GM20431 (cell line): ENCODE results near the gene SPO11.

Experiments used
- in situ Hi-C: fragments of 300-500 bp; cut with MseI, MboI; formaldehyde crosslinking; loops from one replicate; pipeline ENCODE4 v1.15.0; 2020; ENCODE audit warnings: low sequenced_read_pairs; ENCODE audit not compliant: unreplicated experiment

Gene SPO11

GRCh38 chr20:57329608-57330221, at the start of gene SPO11:
Gene SPO11 (plus strand): TSS chr20:57329803. CDS start chr20:57329868, 65 bp downstream.
- in situ Hi-C loops: loop anchor here (5.0 kb wide), 1 partner anchor 232 kb away; no protein-coding TSS in a partner anchor

- in situ Hi-C loops: no loop called here
These were observed 49.4 kb upstream of the SPO11 start for GRCh38 chr20:57280221-57280620.

DNA sequence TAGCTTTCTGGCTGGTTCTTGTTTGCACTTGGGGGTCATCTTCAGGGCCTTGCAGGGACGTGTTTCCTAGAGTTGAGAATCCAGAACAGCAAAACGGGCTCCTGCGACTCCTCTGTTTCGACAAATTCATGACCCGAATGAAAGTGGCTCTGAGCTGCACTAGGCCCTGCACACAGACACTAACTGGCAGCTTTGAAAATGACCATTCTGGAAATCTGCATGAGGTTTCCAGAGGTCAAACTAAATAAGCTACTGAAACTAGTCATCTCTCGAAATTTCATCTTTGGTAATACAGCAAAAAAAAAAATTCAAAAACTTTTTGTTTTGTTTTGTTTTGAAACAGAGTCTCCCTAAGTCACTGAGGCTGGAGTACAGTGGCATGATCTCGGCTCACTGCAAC, 47.7 kb upstream of the SPO11 start:
- in situ Hi-C loops: no loop called here

DNA sequence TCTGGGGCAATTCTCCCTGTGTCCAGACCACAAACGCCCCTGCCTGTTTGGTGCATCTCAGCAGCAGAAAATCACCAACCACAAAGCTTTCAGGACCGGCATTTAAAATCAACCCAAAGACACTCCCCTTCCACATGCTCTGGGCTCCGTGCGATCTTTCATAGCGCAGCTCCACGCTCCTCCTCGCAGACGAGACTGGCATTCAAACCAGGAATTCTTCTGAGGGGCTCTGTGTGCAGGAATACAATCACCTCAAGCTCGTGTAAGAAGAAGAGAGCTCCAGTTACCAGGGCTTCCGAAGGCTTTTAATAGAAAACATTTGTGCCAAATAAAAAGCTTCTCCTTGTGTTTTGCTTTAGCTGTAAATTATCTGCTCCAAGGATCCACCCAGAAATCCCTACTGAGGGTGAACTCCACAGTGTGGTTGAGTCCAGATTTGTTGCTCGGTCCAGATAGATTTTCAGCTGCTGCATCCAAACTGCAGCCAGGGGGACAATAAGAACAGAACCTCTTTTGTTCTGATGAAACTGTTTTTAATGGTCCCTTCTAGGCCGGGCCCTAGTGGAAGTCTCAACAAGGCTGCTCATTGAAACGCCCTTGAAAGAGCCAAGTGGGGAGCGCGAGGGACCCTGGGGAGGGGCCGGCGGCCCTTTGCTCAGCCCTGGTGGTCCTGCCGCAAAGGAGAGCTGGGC, 46.8 kb upstream of the SPO11 start:
- in situ Hi-C loops: no loop called here

DNA sequence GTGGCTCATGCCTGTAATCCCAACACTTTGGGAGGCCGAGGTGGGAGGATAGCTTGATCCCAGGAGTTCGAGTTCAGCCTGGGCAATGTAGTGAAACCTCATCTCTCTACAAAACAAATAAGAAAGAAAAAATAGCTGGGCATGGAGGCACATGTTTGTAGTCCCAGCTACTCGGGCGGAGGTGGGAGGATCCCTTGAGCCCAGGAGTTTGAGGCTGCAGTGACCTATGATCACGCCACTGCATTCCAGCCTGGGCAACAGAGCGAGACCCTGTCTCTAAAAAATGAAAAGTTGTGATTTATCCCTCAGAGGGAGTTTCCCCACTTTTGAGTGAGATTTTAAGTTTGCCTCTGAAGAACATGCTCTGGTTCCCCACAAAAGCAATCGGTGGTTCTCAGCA, 45.7 kb upstream of the SPO11 start:
- in situ Hi-C loops: no loop called here

- in situ Hi-C loops: no loop called here
These were observed 42.4 kb upstream of the SPO11 start for GRCh38 chr20:57287007-57287880.

- in situ Hi-C loops: no loop called here
These were observed 41.7 kb upstream of the SPO11 start for GRCh38 chr20:57287901-57288300.

GRCh38 chr20:57288651-57289277, 40.8 kb upstream of the SPO11 start:
- in situ Hi-C loops: no loop called here

DNA sequence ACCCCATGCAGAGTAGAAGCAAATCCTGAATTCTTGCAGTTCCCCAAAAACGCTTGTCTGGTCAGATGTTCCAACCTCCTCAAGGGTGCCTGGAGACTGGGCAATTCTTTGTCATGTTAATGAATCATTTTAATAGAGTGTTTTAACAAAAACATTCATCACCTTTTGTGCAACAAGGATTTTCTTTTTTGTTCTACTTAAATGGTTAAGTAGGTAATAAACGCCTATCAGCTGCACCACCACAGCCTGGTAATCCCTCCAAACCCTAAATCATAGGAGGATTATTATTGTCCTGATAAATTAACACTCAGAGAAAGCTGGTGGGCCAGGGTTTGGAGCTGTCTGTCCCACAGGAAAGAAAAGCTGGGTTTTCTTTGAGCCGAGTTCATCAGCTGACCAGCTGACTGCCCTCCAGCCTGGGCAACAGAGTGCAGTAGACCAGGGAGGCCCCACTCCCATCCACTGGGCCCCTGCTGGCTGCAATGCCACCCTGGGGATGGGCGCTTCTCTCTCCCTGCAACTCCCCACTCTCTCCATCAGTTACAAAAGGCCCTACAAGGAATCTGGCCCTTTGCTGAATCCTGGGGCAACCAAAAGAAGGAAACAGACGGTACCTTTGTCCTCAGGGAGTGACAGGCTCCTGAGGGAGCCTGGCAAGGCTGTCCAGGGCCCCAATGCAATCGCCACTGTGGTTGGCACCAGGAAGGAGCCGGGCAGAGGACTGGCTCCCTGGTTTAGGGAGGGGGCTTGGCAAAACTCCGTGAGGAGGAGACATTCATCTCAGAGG, 40.0 kb upstream of the SPO11 start:
- in situ Hi-C loops: no loop called here

- in situ Hi-C loops: no loop called here
These were observed 39.5 kb upstream of the SPO11 start for GRCh38 chr20:57290178-57290484.

- in situ Hi-C loops: no loop called here
These were observed 38.6 kb upstream of the SPO11 start for GRCh38 chr20:57291003-57291402.

DNA sequence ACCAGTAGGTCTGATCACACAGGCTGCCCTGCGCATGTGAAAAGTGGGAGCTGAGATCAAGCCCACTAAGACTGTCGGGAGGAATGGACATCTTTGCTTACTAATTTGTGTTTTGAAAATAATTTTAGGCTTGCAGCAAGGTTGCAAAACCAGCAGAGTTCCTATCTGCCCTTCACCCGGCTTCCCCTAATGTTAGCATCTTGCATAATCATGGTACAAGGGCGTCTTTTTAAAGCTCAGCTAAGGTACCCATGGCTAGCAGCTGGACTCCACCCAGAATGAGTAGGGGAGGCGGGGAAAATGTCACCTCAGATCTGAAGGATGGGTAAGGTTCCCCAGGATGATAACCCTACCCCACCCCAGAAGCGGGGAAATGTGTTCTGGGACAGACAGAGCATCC, 37.9 kb upstream of the SPO11 start:
- in situ Hi-C loops: no loop called here

DNA sequence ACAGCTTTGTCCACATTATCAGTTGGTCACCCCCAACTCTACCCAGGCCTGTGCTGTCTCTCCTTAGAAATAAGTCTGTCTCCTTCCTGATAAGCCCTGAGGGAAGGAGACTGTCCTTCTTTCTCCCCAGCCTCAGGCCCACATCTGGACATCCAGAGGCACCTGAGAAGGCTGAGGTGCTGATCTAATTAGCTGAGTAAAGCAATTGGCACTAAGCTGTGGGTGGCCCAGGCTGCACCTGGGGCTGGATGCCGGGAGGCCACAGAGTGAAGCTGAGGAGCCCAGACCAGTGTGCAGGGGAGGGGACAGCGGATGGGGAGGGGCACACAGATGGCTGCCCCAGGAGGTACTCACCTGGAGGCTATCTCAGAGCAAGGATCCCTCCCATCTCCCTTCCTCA, 37.0 kb upstream of the SPO11 start:
- in situ Hi-C loops: no loop called here

DNA sequence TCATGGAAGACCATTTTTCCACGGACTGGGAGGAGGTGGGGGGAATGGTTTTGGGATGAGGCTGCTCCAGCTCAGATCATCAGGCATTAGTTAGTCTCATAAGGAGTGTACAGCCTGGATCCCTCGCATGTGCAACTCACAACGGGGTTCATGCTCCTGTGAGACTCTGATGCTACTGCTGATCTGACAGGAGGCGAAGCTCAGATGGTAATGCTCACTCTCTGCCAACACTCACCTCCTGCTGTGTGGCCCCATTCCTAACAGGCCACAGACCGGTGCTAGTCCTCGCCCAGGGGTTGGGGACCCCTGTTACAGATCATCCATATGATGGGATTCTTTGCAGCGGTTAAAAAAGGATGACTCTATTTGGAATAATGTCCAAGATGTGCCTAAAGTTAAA, 35.6 kb upstream of the SPO11 start:
- in situ Hi-C loops: no loop called here

DNA sequence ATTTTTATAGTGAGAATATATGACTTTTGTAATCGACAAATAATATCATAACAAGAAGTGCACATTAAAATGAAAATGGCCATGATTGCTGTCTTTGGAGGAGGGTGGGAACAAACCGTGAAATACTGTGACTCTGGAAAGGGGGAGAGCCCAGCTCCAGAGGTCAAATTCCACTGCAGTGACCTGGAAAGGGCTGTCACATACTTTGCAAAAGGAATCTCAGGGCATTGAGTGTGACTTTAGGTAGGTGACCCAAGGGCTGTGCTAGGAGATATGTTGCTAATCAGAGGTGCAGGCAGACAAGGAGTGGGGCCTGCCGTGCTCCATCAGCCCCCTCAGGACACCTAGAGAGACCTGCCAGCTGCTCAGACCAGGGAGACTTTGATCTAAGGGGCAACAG, 35.1 kb upstream of the SPO11 start:
- in situ Hi-C loops: no loop called here

DNA sequence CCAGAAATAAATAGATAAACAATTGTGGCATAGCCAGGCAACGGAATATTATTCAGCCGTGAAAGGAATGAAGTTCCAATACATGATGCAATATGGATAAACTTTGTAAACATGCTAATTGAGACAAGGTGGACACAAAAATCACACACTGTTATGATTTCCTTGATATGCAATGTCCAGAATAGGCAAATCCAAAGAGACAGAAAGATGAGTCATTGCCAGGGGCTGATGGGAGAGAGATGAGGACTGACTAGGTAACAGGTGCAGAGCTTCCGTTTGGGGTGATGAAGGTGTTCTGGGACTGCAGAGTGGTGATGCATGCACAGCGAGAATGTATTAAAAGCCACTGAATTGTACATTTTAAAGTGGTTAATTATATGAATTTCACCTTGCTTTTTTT, 31.1 kb upstream of the SPO11 start:
- in situ Hi-C loops: no loop called here

DNA sequence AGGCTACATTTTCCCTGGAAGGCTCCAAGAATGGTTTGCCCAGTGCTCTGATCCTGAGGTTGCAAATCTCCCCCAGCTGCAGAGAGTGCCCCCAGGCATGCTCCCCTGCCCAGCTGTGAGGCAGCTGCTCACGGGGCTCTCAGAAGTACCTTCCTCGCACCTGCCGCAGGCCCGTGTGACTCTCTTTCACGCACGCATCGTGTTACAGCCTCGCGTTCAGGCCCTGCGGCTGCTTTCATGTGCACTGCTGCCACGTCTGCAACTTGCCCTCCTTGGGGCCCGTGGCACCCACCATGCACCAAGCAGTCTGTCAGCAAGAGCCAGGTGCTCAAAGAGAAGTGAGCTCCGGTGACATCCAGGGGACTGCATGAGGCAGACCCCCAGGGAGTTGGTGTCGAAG, 28.6 kb upstream of the SPO11 start:
- in situ Hi-C loops: no loop called here

DNA sequence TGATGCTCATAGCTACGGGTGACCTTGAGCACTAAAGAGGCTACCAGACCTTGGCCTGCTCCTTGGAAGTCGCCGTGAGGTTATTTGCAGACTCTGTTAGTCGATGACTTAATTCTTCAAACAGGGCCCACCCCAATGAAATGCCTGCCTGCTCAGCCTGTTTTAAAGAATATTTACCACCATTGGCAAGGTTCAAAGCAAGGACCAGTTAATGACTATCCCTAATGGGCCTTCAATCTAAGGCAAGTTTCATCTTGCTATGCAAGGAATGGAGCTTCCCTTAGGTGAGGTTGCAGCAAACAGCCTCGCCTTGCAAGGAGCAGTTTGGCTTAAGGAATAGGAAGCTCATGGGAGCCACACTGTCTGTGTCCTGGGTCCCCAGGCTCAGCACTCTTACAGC, 22.9 kb upstream of the SPO11 start:
- in situ Hi-C loops: no loop called here

- in situ Hi-C loops: no loop called here
These were observed 20.9 kb upstream of the SPO11 start for GRCh38 chr20:57308451-57309271.
